ENCODE measurements around the gene CORO7.

- no peak for TF ChIP-seq EZH2 (IDR thresholded peaks at IDR 0.05; ENCODE audit: borderline replicate concordance, insufficient read depth, low read length, poor library complexity, severe bottlenecking)
- TF ChIP-seq CTCF (IDR thresholded peaks at IDR 0.05; ENCODE audit: poor library complexity, severe bottlenecking): no peak
Observed at GRCh38 chr16:4426021-4426684, 9.8 kb upstream of the CORO7 start.

Data from neural cell (in vitro differentiated cells).